PFSK-1 (cell line): ENCODE measurements around the gene ZNF618.

Experiments
- FOXP2 ChIP-seq: optimal IDR thresholded peaks from 2 replicates; pipeline ENCODE3; 2011; ENCODE audit warnings: borderline replicate concordance, control low read depth, inconsistent platforms; ENCODE audit not compliant: insufficient read depth; ENCODE audit errors: extremely low read length, extremely low read depth
- POLR2AphosphoS5 ChIP-seq: IDR thresholded peaks from 2 replicates; pipeline ENCODE4 v1.6.1; 2012; ENCODE audit warnings: low read depth, mild to moderate bottlenecking, control low read depth, low read length, moderate library complexity
- REST ChIP-seq, 2 experiments: IDR thresholded peaks; 2 replicates each; pipeline versions ENCODE4 v1.6.1 to v1.8.0; 2011 to 2012; ENCODE audit warnings: low read depth in 2 of 2, low read length in 2 of 2, control low read depth in 1 of 2, inconsistent platforms in 1 of 2, mild to moderate bottlenecking in 1 of 2, moderate library complexity in 1 of 2; ENCODE audit not compliant: insufficient read depth in 1 of 2
- SIN3A ChIP-seq: IDR thresholded peaks from 2 replicates; pipeline ENCODE4 v1.6.1; 2012; ENCODE audit warnings: mild to moderate bottlenecking, low read length, moderate library complexity, borderline replicate concordance; ENCODE audit not compliant: insufficient read depth
- TAF1 ChIP-seq: IDR thresholded peaks from 2 replicates; pipeline ENCODE4 v1.6.1; 2012; ENCODE audit warnings: low read length, control low read depth, borderline replicate concordance; ENCODE audit not compliant: insufficient read depth

Gene ZNF618

DNA sequence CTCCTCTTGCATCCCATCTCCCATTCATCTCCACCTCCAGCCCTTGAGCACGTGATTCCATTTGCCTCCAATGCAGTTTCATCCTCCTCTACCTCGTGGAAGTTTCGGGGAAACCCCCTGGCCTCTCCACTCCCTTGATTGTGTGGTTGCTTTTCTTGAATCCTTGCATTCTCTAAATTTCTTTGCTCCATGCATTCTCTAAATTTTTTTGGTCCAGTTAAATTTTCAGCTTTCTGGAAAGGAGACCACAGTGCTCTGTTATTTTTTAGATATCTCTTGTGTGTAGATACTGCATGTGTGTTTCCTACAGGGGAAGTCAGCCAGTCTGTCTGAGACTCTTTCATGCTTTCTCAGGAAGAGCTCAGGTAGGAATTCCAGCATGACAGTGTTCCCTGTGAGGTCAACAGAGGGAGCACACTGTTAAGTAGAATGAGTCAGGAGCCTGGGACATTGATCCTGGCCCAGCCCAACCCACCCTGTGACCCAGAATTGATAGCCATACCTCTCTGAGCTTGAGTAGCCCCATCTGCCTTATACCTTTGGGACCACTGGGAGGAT is 149.2 kb downstream of the ZNF618 start:
- TF ChIP-seq TAF1 (no peak), SIN3A (no peak), FOXP2 (no peak), POLR2AphosphoS5 (no peak), REST (IDR thresholded peaks at IDR 0.05; ENCODE audit: insufficient read depth in 1 of 2, low read depth in 2 of 2, low read length in 2 of 2) (no peak)

- no peak for TF ChIP-seq REST (IDR thresholded peaks at IDR 0.05; ENCODE audit: insufficient read depth in 1 of 2, low read depth in 2 of 2, low read length in 2 of 2)
- no peak for TF ChIP-seq POLR2AphosphoS5
- TF ChIP-seq TAF1 = no peak
- TF ChIP-seq FOXP2 = no peak
- TF ChIP-seq SIN3A = no peak
These were observed 149.7 kb downstream of the ZNF618 start for GRCh38 chr9:114025760-114026159.

DNA sequence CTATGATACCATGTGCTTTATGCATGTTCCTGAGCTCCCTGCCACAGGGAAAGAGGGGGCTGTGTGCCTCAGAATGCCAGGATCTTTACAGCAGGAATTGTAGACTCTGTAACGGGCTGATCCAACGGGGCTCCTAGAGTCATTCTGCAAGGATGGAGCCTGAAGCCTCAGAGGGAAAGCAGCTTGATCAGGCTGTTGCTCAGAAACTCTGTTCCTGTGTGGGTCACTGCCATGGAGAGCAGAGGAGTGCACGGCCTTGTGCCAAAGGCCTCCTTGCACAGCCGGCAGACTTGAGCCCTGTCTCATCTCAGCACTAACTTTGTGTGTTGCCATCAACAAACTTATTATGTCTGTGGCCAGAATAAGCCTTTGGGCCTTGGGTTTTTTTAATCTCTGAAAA is 150.2 kb downstream of the ZNF618 start:
- no peak for TF ChIP-seq POLR2AphosphoS5
- no peak for TF ChIP-seq SIN3A
- no peak for TF ChIP-seq FOXP2
- no peak for TF ChIP-seq REST (IDR thresholded peaks at IDR 0.05; ENCODE audit: insufficient read depth in 1 of 2, low read depth in 2 of 2, low read length in 2 of 2)
- no peak for TF ChIP-seq TAF1

- TF ChIP-seq POLR2AphosphoS5 = no peak
These were observed 151.2 kb downstream of the ZNF618 start for GRCh38 chr9:114027159-114027862.

- TF ChIP-seq TAF1 (no peak), SIN3A (no peak), FOXP2 (no peak), POLR2AphosphoS5 (no peak), REST (IDR thresholded peaks at IDR 0.05; ENCODE audit: insufficient read depth in 1 of 2, low read depth in 2 of 2, low read length in 2 of 2) (no peak)
These were observed 151.9 kb downstream of the ZNF618 start for GRCh38 chr9:114027863-114028465.
